ENCODE data around the gene WDR7. TPM values are rescaled to one million over a fixed set of nuclear protein-coding genes. Genes with fewer than 3 reads are reported as not detected.

Gene WDR7
- total and polyA plus RNA-seq, 2 of the 4 experiments (the other 2 are of a cell fraction): 3.7 to 23.3 TPM

DNA sequence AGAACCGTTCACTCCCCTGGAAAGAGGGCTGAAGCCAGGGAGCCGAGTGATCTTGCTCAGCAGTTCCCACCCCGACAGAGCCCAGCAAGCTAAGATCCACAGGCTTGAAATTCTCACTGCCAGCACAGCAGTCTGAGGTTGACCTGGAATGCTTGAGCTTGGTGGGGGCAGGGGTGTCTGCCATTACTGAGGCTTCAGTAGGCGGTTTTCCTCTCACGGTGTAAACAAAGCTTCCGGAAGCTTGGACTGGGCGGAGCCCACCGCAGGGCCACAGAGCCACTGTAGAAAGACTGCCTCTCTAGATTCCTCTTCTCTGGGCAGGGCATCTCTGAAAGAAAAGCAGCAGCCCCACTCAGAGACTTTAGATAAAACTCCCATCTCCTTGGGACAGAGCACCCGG lies 180.8 kb downstream of the WDR7 start:
- intact Hi-C loops (cut with micrococcal nuclease) (no loop called here), dilution Hi-C loops (cut with HindIII; ENCODE audit: low sequenced_read_pairs, unreplicated experiment) (no loop called here), in situ Hi-C loops (cut with MboI; ENCODE audit: low sequenced_read_pairs) (no loop called here)
- peak; percentile 35 for DNase-seq
- 0 out of 2 replicates have a peak, but pooled peaks cover 2% of the 10 kb centered on the region for H3K36me3 ChIP-seq (ENCODE audit: control insufficient read depth, insufficient read depth, low read length)
- no peak overlapping the region; a peak in 1 of 4 replicates for H4K8ac ChIP-seq (ENCODE audit: low read depth in 2 of 2, low read length in 2 of 2)
- no peaks in the 10 kb centered on the region for H3K9me1 ChIP-seq (ENCODE audit: insufficient read depth, low read length)
- BruUV-seq (replicated peaks): no TSS peak
- WGBS, 2 experiments (ENCODE audit: extremely low coverage in 2 of 2, insufficient read length in 1 of 2): no CpG with 5 or more reads among the region's 9 CpGs
- H2BK120ac ChIP-seq (ENCODE audit: low read depth, low read length): no peak overlapping the region
- CTCF ChIA-PET: no interaction called here
- ATAC-seq (ENCODE audit: low read depth): peak; percentile 50
- no peak overlapping the region for H3K4me3 ChIP-seq (ENCODE audit: insufficient read depth, low read depth, low read length)
- no peak overlapping the region for H3K14ac ChIP-seq (replicated peaks; ENCODE audit: low read depth, low read length)
- no peak overlapping the region for H2AFZ ChIP-seq (replicated peaks; ENCODE audit: low read length, poor library complexity)
- H4K5ac ChIP-seq (ENCODE audit: low read depth, low read length): no peak overlapping the region
- H3K4me1 ChIP-seq (ENCODE audit: control insufficient read depth, insufficient read depth, low read length): peaks cover 7% of the 10 kb centered on the region
- H3K27ac ChIP-seq (ENCODE audit: insufficient read depth, low read length): no peak overlapping the region
- no peak overlapping the region for H2AK5ac ChIP-seq (ENCODE audit: low read depth, low read length)
- no peak overlapping the region for H3K18ac ChIP-seq (ENCODE audit: low read depth, low read length)
- no peak overlapping the region for H3K9ac ChIP-seq (ENCODE audit: low read depth, low read length)
- no peak overlapping the region for H3K56ac ChIP-seq (ENCODE audit: extremely low read depth, insufficient read depth, low read length)
- H3K79me1 ChIP-seq (ENCODE audit: low read depth in 1 of 2, low read length in 2 of 2): peaks cover 0 to 4% of the 10 kb centered on the region in 2 experiments; a peak in 1 of 4 replicates
- H2BK15ac ChIP-seq (ENCODE audit: low read depth, low read length): no peak overlapping the region
- TF ChIP-seq BHLHE40 (IDR thresholded peaks at IDR 0.05; ENCODE audit: low read depth, low read length): no peak
- TF ChIP-seq RAD21 (IDR thresholded peaks at IDR 0.05; ENCODE audit: low read length): no peak
- no peak for TF ChIP-seq RCOR1 (IDR thresholded peaks at IDR 0.05; ENCODE audit: insufficient replicate concordance, low read length)
- no peak for TF ChIP-seq FOS (IDR thresholded peaks at IDR 0.05; ENCODE audit: low read depth, low read length)
- no peak for TF ChIP-seq NFE2L2 (IDR thresholded peaks at IDR 0.05; ENCODE audit: low read depth, low read length)
- TF ChIP-seq, protein P1, sequence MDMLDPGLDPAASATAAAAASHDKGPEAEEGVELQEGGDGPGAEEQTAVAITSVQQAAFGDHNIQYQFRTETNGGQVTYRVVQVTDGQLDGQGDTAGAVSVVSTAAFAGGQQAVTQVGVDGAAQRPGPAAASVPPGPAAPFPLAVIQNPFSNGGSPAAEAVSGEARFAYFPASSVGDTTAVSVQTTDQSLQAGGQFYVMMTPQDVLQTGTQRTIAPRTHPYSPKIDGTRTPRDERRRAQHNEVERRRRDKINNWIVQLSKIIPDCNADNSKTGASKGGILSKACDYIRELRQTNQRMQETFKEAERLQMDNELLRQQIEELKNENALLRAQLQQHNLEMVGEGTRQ (IDR thresholded peaks at IDR 0.05; ENCODE audit: low read depth, low read length): no peak
- TF ChIP-seq MAFK (IDR thresholded peaks at IDR 0.05; ENCODE audit: low read depth, low read length): no peak
- no peak for TF ChIP-seq SMC3 (IDR thresholded peaks at IDR 0.05; ENCODE audit: low read depth, low read length)
- TF ChIP-seq MAZ (IDR thresholded peaks at IDR 0.05; ENCODE audit: borderline replicate concordance, low read depth, low read length): no peak
- no peak for TF ChIP-seq MXI1 (IDR thresholded peaks at IDR 0.05; ENCODE audit: borderline replicate concordance, low read depth, low read length)
- no peak overlapping the region for H2BK5ac ChIP-seq (ENCODE audit: low read depth, low read length, poor library complexity, severe bottlenecking)
- no peaks in the 10 kb centered on the region for H4K20me1 ChIP-seq (ENCODE audit: insufficient read depth, low read length)
- POLR2A ChIA-PET (ENCODE audit: unreplicated experiment): no interaction called here
- H3K27me3 ChIP-seq (ENCODE audit: control insufficient read depth, insufficient read depth, low read length): no peaks in the 10 kb centered on the region
- no peak overlapping the region for H2AK9ac ChIP-seq (replicated peaks; ENCODE audit: low read depth, low read length, poor library complexity)
- H2BK20ac ChIP-seq (ENCODE audit: low read depth, low read length): no peak overlapping the region
- no peak overlapping the region for H3K4ac ChIP-seq (ENCODE audit: low read depth, low read length)
- H3K4me2 ChIP-seq (ENCODE audit: low read depth, low read length): no peak overlapping the region
- no peak overlapping the region for H3K23ac ChIP-seq (ENCODE audit: low read depth, low read length)
- H3K9me3 ChIP-seq (ENCODE audit: control insufficient read depth, insufficient read depth, low read length): no peaks in the 10 kb centered on the region
- no peak overlapping the region for H4K91ac ChIP-seq (ENCODE audit: insufficient read depth, low read depth, low read length)
